ENCODE data around the gene TANGO2. TPM values are rescaled to one million over a fixed set of nuclear protein-coding genes. Genes with fewer than 3 reads are reported as not detected.
A peak's percentile ranks its signal among the peaks of the same experiment; 100 is the strongest.

TANGO2 gene
- total and polyA plus RNA-seq, 10 of the 15 experiments (the other 5 are each of a cell fraction or from before 2014, with no cell fraction given) = 4.0 to 24.8 (median 20.9) TPM

- no peak for TF ChIP-seq E2F4 (IDR thresholded peaks at IDR 0.05; ENCODE audit: low read depth, low read length)
These were observed 1.0 kb upstream of the TANGO2 start (continued) for GRCh38 chr22:20019661-20020532.

GRCh38 chr22:20021196-20022181, 579 bp downstream of the TANGO2 start:
- Histone ChIP-seq H3K36me3 (ENCODE audit: control insufficient read depth in 2 of 2, insufficient read depth in 2 of 2, low read length in 1 of 2) (no peaks in the 10 kb centered on the region; a peak in 1 of 4 replicates), H3K79me2 (ENCODE audit: control insufficient read depth, insufficient read depth, low read length) (peaks cover 23% of the 10 kb centered on the region), H3K4me3 (peak overlapping the region; percentile 99), H3K9me3 (replicated peaks; ENCODE audit: control insufficient read depth, insufficient read depth, low read length) (no peaks in the 10 kb centered on the region), H3K4me2 (ENCODE audit: control insufficient read depth, insufficient read depth) (peak overlapping the region; percentile 100), H2AFZ (ENCODE audit: control insufficient read depth, low read depth, low read length) (peak overlapping the region; percentile 59), H4K20me1 (ENCODE audit: control insufficient read depth, insufficient read depth) (no peaks in the 10 kb centered on the region; the same call in 1 of the 2 replicates), H3K27me3 (replicated peaks in 1 of 2; ENCODE audit: control insufficient read depth in 2 of 2, insufficient read depth in 2 of 2, low read length in 1 of 2) (peaks cover 0 to 3% of the 10 kb centered on the region in 2 experiments; a peak in 2 of 4 replicates), H3K27ac (ENCODE audit: control insufficient read depth, insufficient read depth) (peak overlapping the region; percentile 81), H3K9ac (ENCODE audit: control insufficient read depth, insufficient read depth, low read length) (peak overlapping the region; percentile 86), H3K4me1 (ENCODE audit: control insufficient read depth, insufficient read depth, low read length) (peaks cover 13% of the 10 kb centered on the region)
- DNase-seq (ENCODE audit: low read depth, low spot score) (no peak), ATAC-seq (peak; percentile 14), FAIRE-seq (no peak)
- WGBS (ENCODE audit: insufficient coverage, insufficient replicate concordance, low lambda C conversion rate, missing lambda C conversion rate) = 1% methylated on average over 36 of the region's 36 CpGs
- SMC1A ChIA-PET (ENCODE audit: uncharacterized antibody, unreplicated experiment) = no interaction called here
- BruUV-seq (replicated peaks) = TSS peak; percentile 68
- intact Hi-C loops (cut with micrococcal nuclease; ENCODE audit: unreplicated experiment) = loop anchor here (10.0 kb wide), 1 partner anchor 53 kb away; no protein-coding TSS in a partner anchor
- CTCF ChIA-PET = interaction anchor here (0.7 to 1.7 kb wide), 6 partner anchors 12 to 291 kb away, joined by 3 to 5 read pairs (median 3); no protein-coding TSS in a partner anchor
- POLR2A ChIA-PET = interaction anchor here (0.9 to 1.2 kb wide), 2 partner anchors 63 to 97 kb away, joined by 4 read pairs; no protein-coding TSS in a partner anchor
- RAD21 ChIA-PET (ENCODE audit: unreplicated experiment) = interaction anchor here (1.2 kb wide), 1 partner anchor 58 kb away, joined by 5 read pairs; no protein-coding TSS in a partner anchor
- in situ Hi-C loops (cut with MboI) = no loop called here
- TF ChIP-seq BHLHE40 (IDR thresholded peaks at IDR 0.05; ENCODE audit: borderline replicate concordance in 1 of 2, low read depth in 2 of 2, low read length in 1 of 2) (0 out of 4 replicates have a peak, but pooled peaks of 1 of the 2 experiments have one; percentile 2), BMI1 (IDR thresholded peaks at IDR 0.05; ENCODE audit: borderline replicate concordance) (no peak), PML (IDR thresholded peaks at IDR 0.05; ENCODE audit: low read length) (no peak), SIN3A (IDR thresholded peaks at IDR 0.05; ENCODE audit: low read depth, low read length) (0 out of 2 replicates have a peak, but pooled peaks have one; percentile 22), RBBP5 (conservative IDR thresholded peaks at IDR 0.05) (no peak), RB1 (IDR thresholded peaks at IDR 0.05; ENCODE audit: borderline replicate concordance) (0 out of 2 replicates have a peak, but pooled peaks have one; percentile 45), ZBTB4 (CRISPR knock-in tag; IDR thresholded peaks at IDR 0.05) (no peak), MXI1 (IDR thresholded peaks at IDR 0.05; ENCODE audit: low read depth, low read length) (peak; percentile 11; the same call in 1 of the 2 replicates), HDAC6 (IDR thresholded peaks at IDR 0.05; ENCODE audit: unreplicated experiment) (peak; percentile 9), NBN (IDR thresholded peaks at IDR 0.05) (0 out of 2 replicates have a peak, but pooled peaks have one; percentile 17), MYC (IDR thresholded peaks at IDR 0.05; ENCODE audit: insufficient read depth, insufficient read length, insufficient replicate concordance, low read length, severe bottlenecking) (no peak), IKZF2 (IDR thresholded peaks at IDR 0.05) (no peak)
